Mesodermal cell (in vitro differentiated cells): ENCODE measurements around the gene DNAJC1.
A peak's percentile ranks its signal among the peaks of the same experiment; 100 is the strongest.

Experiments used
- H3K27ac ChIP-seq: 2 replicates; pipeline ENCODE4 v1.7.0; 2013; ENCODE audit warnings: mild to moderate bottlenecking, low read depth, low read length, moderate library complexity; ENCODE audit not compliant: severe bottlenecking
- H3K36me3 ChIP-seq: 2 replicates; pipeline ENCODE4 v1.7.1; 2013; ENCODE audit warnings: mild to moderate bottlenecking, low read length, moderate library complexity; ENCODE audit not compliant: control insufficient read depth, insufficient read depth
- H3K4me1 ChIP-seq: one replicate; pipeline ENCODE4 v1.7.1; 2013; ENCODE audit warnings: mild to moderate bottlenecking, low read length; ENCODE audit not compliant: insufficient read depth, control insufficient read depth, poor library complexity, severe bottlenecking
- H3K4me3 ChIP-seq: 2 replicates; pipeline ENCODE4 v1.7.0; 2013; ENCODE audit warnings: low read length, control low read depth, mild to moderate bottlenecking; ENCODE audit not compliant: insufficient read depth, poor library complexity, severe bottlenecking; ENCODE audit errors: extremely low read depth
- H3K9me3 ChIP-seq: 2 replicates; pipeline ENCODE4 v1.7.1; 2013; ENCODE audit warnings: mild to moderate bottlenecking, low read length, moderate library complexity; ENCODE audit not compliant: control insufficient read depth
- WGBS, 2 experiments: methylation state at CpG; one replicate each; pipeline ENCODE4 v1.1.5; 2013; ENCODE audit warnings: missing lambda C conversion rate in 2 of 2; ENCODE audit not compliant: insufficient coverage in 2 of 2; 5-methylcytosine and 5-hydroxymethylcytosine counted together

DNAJC1 gene

GRCh38 chr10:21927631-21928353, 75.7 kb downstream of the DNAJC1 start:
- peak overlapping the region; percentile 88 for H3K27ac ChIP-seq
- peaks cover 22% of the 10 kb centered on the region for H3K4me1 ChIP-seq
- H3K36me3 ChIP-seq, result no peaks in the 10 kb centered on the region
- peak overlapping the region; percentile 14 for H3K4me3 ChIP-seq
- no peaks in the 10 kb centered on the region for H3K9me3 ChIP-seq
- WGBS, 2 experiments, result 95% methylated on average over 2 of the region's 4 CpGs; no CpG with 5 or more reads in 1 of the 2 experiments

DNA sequence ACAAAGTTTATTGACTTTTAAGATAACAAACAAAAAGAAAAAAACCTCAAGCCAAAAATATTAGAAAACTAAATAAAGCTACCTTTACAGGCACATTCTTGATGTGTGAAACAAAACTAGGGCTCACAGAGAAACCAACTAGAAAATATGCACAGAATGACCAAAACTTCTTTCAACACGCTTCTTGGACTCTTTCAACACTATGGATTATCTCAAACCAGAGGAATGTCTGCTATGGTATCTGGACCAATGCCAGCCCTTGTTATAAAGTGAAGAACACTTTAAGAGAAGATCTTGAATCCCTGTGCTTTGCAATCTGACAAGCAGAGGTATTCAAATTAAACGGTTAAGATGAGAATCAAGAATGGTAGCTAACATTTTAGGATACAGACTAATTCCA, 76.6 kb downstream of the DNAJC1 start:
- Histone ChIP-seq H3K36me3 (no peaks in the 10 kb centered on the region), H3K9me3 (no peaks in the 10 kb centered on the region), H3K4me1 (peaks cover 22% of the 10 kb centered on the region), H3K27ac (peak overlapping the region; percentile 88), H3K4me3 (no peak overlapping the region)
- WGBS, 2 experiments, result 80% methylated on average over 1 of the region's 2 CpGs

GRCh38 chr10:21926358-21926925, 77.1 kb downstream of the DNAJC1 start:
- no peak overlapping the region for H3K4me3 ChIP-seq
- H3K36me3 ChIP-seq, result no peaks in the 10 kb centered on the region
- peak overlapping the region; percentile 88 for H3K27ac ChIP-seq

GRCh38 chr10:21925851-21926250, 77.7 kb downstream of the DNAJC1 start:
- 87 to 96% methylated on average over 6 of the region's 6 CpGs for WGBS, 2 experiments
- H3K27ac ChIP-seq, result no peak overlapping the region
- H3K9me3 ChIP-seq, result no peaks in the 10 kb centered on the region
- H3K36me3 ChIP-seq, result no peaks in the 10 kb centered on the region
- no peak overlapping the region for H3K4me3 ChIP-seq
- peaks cover 22% of the 10 kb centered on the region for H3K4me1 ChIP-seq

More at GRCh38 chr10:21926358-21926925, 77.1 kb downstream of the DNAJC1 start:
- no peaks in the 10 kb centered on the region for H3K9me3 ChIP-seq
- H3K4me1 ChIP-seq, result peaks cover 22% of the 10 kb centered on the region

DNA sequence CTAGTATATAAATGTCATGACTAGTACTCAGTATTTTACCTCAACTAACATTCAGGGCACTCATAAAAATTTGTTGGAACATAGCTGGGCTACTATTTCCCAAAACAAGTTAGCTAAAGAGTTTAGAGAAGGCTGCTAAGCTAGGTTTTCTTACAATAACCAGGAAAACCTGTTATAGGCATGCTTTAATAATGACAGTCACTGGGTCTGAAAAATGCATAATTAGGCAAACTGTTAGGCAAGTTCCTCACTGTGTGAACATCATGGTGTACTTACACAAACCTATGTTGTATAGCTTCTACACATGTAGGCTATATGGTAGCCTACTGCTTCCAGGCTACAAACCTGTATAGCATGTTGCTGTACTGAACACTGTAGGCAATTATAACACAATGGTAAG, 79.0 kb downstream of the DNAJC1 start:
- H3K4me1 ChIP-seq, result peaks cover 22% of the 10 kb centered on the region
- no peaks in the 10 kb centered on the region for H3K36me3 ChIP-seq
- no peak overlapping the region for H3K27ac ChIP-seq
- H3K9me3 ChIP-seq, result no peaks in the 10 kb centered on the region
- H3K4me3 ChIP-seq, result no peak overlapping the region

GRCh38 chr10:21920633-21921032, 82.9 kb downstream of the DNAJC1 start:
- H3K36me3 ChIP-seq, result no peaks in the 10 kb centered on the region
- no peaks in the 10 kb centered on the region for H3K4me1 ChIP-seq
- WGBS, 2 experiments, result 80% methylated on average over 1 of the region's 3 CpGs; no CpG with 5 or more reads in 1 of the 2 experiments

GRCh38 chr10:21919906-21920305, 83.6 kb downstream of the DNAJC1 start:
- Histone ChIP-seq H3K27ac (no peak overlapping the region), H3K9me3 (no peaks in the 10 kb centered on the region), H3K4me1 (no peaks in the 10 kb centered on the region), H3K36me3 (no peaks in the 10 kb centered on the region), H3K4me3 (no peak overlapping the region)

More at GRCh38 chr10:21920633-21921032, 82.9 kb downstream of the DNAJC1 start:
- H3K9me3 ChIP-seq, result no peaks in the 10 kb centered on the region
- no peak overlapping the region for H3K27ac ChIP-seq
- no peak overlapping the region for H3K4me3 ChIP-seq

- no peak overlapping the region for H3K27ac ChIP-seq
- H3K4me3 ChIP-seq, result no peak overlapping the region
- 67% methylated on average over 1 of the region's 1 CpG; no CpG with 5 or more reads in 1 of the 2 experiments for WGBS, 2 experiments
- no peaks in the 10 kb centered on the region for H3K36me3 ChIP-seq
- H3K9me3 ChIP-seq, result no peaks in the 10 kb centered on the region
- no peaks in the 10 kb centered on the region for H3K4me1 ChIP-seq
Measured at GRCh38 chr10:21919117-21919516, 84.4 kb downstream of the DNAJC1 start.

GRCh38 chr10:21912625-21913024, 90.9 kb downstream of the DNAJC1 start:
- H3K4me1 ChIP-seq, result peaks cover 15% of the 10 kb centered on the region
- H3K36me3 ChIP-seq, result no peaks in the 10 kb centered on the region
- WGBS, 2 experiments, result 15% methylated on average over 2 of the region's 2 CpGs; no CpG with 5 or more reads in 1 of the 2 experiments
- H3K4me3 ChIP-seq, result no peak overlapping the region
- H3K9me3 ChIP-seq, result no peaks in the 10 kb centered on the region
- H3K27ac ChIP-seq, result peak overlapping the region; percentile 86

GRCh38 chr10:21910798-21911197, 92.7 kb downstream of the DNAJC1 start:
- H3K36me3 ChIP-seq, result no peaks in the 10 kb centered on the region
- 94 to 98% methylated on average over 4 to 5 of the region's 5 CpGs for WGBS, 2 experiments
- no peak overlapping the region for H3K27ac ChIP-seq
- peaks cover 15% of the 10 kb centered on the region for H3K4me1 ChIP-seq
- H3K4me3 ChIP-seq, result no peak overlapping the region
- no peaks in the 10 kb centered on the region for H3K9me3 ChIP-seq

DNA sequence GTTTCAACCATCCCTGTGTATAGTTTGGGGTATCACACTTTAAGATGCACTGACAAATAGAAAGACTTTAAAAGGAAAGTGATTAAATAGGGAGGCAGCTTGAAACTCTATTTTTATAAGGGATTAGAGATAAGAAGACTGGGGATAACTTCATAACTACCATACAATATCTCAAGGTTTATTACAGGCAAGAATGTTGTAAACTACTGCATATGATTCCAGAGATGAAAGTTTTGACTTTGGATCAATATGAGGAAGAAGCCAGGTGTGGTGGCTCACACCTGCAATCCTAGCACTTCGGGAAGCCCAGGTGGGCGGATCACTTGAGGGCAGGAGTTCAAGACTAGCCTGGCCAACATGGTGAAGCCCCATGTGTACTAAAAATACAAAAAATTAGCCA, 96.1 kb downstream of the DNAJC1 start:
- no peaks in the 10 kb centered on the region for H3K9me3 ChIP-seq
- 74 to 94% methylated on average over 2 of the region's 2 CpGs for WGBS, 2 experiments
- no peaks in the 10 kb centered on the region for H3K4me1 ChIP-seq
- H3K36me3 ChIP-seq, result peaks cover 5% of the 10 kb centered on the region
- no peak overlapping the region for H3K27ac ChIP-seq
- no peak overlapping the region for H3K4me3 ChIP-seq
